HepG2 (cell line): ENCODE data around the gene MTTP. TPM values are rescaled to one million over a fixed set of nuclear protein-coding genes. Genes with fewer than 3 reads are reported as not detected.

Experiments used
- ATAC-seq: fragments of 200-7000 bp; cut with Tn5 transposase; 3 replicates; pipeline ENCODE4 v1.9.1; 2020; ENCODE audit warnings: mild to moderate bottlenecking, moderate library complexity
- BruUV-seq: library from RNA; stranded (reverse); fragments of 400-500 nt; replicated peaks from 2 replicates; lab custom pipeline; 2021; lab: Mats Ljungman, UMichigan
- CTCF ChIA-PET: fragments of 300-600 bp; formaldehyde crosslinking; extraction: SDS; loops from one replicate; lab custom pipeline; 2021; ENCODE audit warnings: low total read pairs, inconsistent platforms, low intra/inter-chr PET ratio; lab: Yijun Ruan, JAX
- POLR2A ChIA-PET: fragments of 350-600 bp; sonication (Branson Sonifier 250); formaldehyde crosslinking; loops from one replicate; lab custom pipeline; 2020; ENCODE audit warnings: antibody characterized with exemption, inconsistent platforms; lab: Yijun Ruan, JAX
- DNase-seq: peaks from one replicate; pipeline ENCODE4 v3.0.0-alpha.2; 2015; ENCODE audit warnings: low spot score
- FAIRE-seq: peaks from 3 replicates; lab custom pipeline; 2011; peaks lifted over from hg19 to GRCh38; lab: Jason Lieb, UNC
- H2AFZ ChIP-seq: one replicate; pipeline ENCODE4 v1.6.1; 2011; ENCODE audit warnings: low read length, inconsistent platforms
- H3K27ac ChIP-seq: fragments of 300-600 bp; 3 replicates; pipeline ENCODE4 v1.8.0; 2011; ENCODE audit warnings: mixed run types, mild to moderate bottlenecking, mixed read lengths, low read length, inconsistent platforms; ENCODE audit not compliant: insufficient read depth; ENCODE audit errors: extremely low read length
- H3K27me3 ChIP-seq, 2 experiments: fragments of 200-600 bp in 1 of 2; 2 replicates in 1 of 2; 3 replicates in 1 of 2; pipeline versions ENCODE4 v1.6.0 to v1.8.0; 2011; ENCODE audit warnings: low read length in 2 of 2, mild to moderate bottlenecking in 2 of 2, moderate library complexity in 2 of 2, inconsistent platforms in 1 of 2; ENCODE audit not compliant: insufficient read depth in 2 of 2, control insufficient read depth in 1 of 2
- H3K36me3 ChIP-seq, 2 experiments: fragments of 200-600 bp in 1 of 2; replicated peaks in 1 of 2; 2 replicates in 1 of 2; 3 replicates in 1 of 2; pipeline versions ENCODE4 v1.5.1 to v1.8.0; 2011; ENCODE audit warnings: low read length in 2 of 2, inconsistent platforms in 1 of 2; ENCODE audit not compliant: insufficient read depth in 2 of 2, control insufficient read depth in 1 of 2
- H3K4me1 ChIP-seq: 2 replicates; pipeline ENCODE4 v1.5.1; 2012; ENCODE audit warnings: low read length, inconsistent platforms; ENCODE audit not compliant: insufficient read depth
- H3K4me2 ChIP-seq: 2 replicates; pipeline ENCODE4 v1.6.0; 2011; ENCODE audit warnings: low read depth, low read length, inconsistent platforms
- H3K4me3 ChIP-seq, 3 experiments: fragments of 200-600 bp in 1 of 3; sonication (generic), shearing (Covaris generic) in 1 of 3; replicated peaks in 1 of 3; 2 replicates each; pipeline ENCODE4 v1.5.1; 2011 to 2016; ENCODE audit warnings: low read length in 3 of 3, inconsistent platforms in 2 of 3, low read depth in 2 of 3, mild to moderate bottlenecking in 2 of 3, control low read depth in 1 of 3, mixed read lengths in 1 of 3; ENCODE audit not compliant: insufficient read depth in 1 of 3
- H3K79me2 ChIP-seq: one replicate; pipeline ENCODE4 v1.6.1; 2011; ENCODE audit warnings: low read length, inconsistent platforms; ENCODE audit not compliant: insufficient read depth
- H3K9ac ChIP-seq: 2 replicates; pipeline ENCODE4 v1.6.0; 2011; ENCODE audit warnings: mild to moderate bottlenecking, low read depth, low read length, inconsistent platforms; ENCODE audit not compliant: insufficient read depth
- H3K9me3 ChIP-seq: 2 replicates; pipeline ENCODE4 v1.5.1; 2012; ENCODE audit warnings: mild to moderate bottlenecking, low read length
- H4K20me1 ChIP-seq: 2 replicates; pipeline ENCODE4 v1.6.0; 2011; ENCODE audit warnings: inconsistent platforms, mild to moderate bottlenecking, low read length, moderate library complexity; ENCODE audit not compliant: insufficient read depth
- ARNTL ChIP-seq: sonication (generic); formaldehyde crosslinking; IDR thresholded peaks from 2 replicates; pipeline ENCODE4 v1.4.0; 2020; ENCODE audit warnings: mild to moderate bottlenecking, missing genetic modification reagents
- ATF1 ChIP-seq: IDR thresholded peaks from 2 replicates; pipeline ENCODE4 v1.6.1; 2016; ENCODE audit warnings: mild to moderate bottlenecking, control low read depth
- DNMT1 ChIP-seq: sonication (generic); formaldehyde crosslinking; IDR thresholded peaks from 2 replicates; pipeline ENCODE4 v1.5.1; 2020; ENCODE audit warnings: mild to moderate bottlenecking, missing genetic modification reagents
- IKZF1 ChIP-seq: fragments of 450-650 bp; IDR thresholded peaks from 2 replicates; pipeline ENCODE4 v1.7.1; 2016
- MAF1 ChIP-seq: sonication (generic); formaldehyde crosslinking; IDR thresholded peaks from 2 replicates; pipeline ENCODE4 v1.5.0; 2020; ENCODE audit warnings: missing genetic modification reagents, borderline replicate concordance
- MATR3 ChIP-seq: sonication (generic); formaldehyde crosslinking; IDR thresholded peaks from 2 replicates; pipeline ENCODE4 v1.4.0; 2020; ENCODE audit warnings: missing genetic modification reagents
- SMAD9 ChIP-seq: sonication (generic); formaldehyde crosslinking; IDR thresholded peaks from 2 replicates; pipeline ENCODE4 v1.5.1; 2020; ENCODE audit warnings: mild to moderate bottlenecking, missing genetic modification reagents
- SPEN ChIP-seq: sonication (generic); formaldehyde crosslinking; IDR thresholded peaks from 2 replicates; pipeline ENCODE4 v1.5.1; 2020; ENCODE audit warnings: low read depth, mild to moderate bottlenecking, missing genetic modification reagents
- TARDBP ChIP-seq: sonication (generic); formaldehyde crosslinking; IDR thresholded peaks from 2 replicates; pipeline ENCODE4 v1.8.0; 2022; ENCODE audit warnings: mild to moderate bottlenecking, missing genetic modification reagents
- ZHX2 ChIP-seq, 2 experiments: sonication (generic) in 1 of 2; formaldehyde crosslinking in 1 of 2; IDR thresholded peaks; 2 replicates each; pipeline versions ENCODE4 v1.6.1 to v1.9.0; 2014 to 2022; ENCODE audit warnings: antibody characterized with exemption in 1 of 2, borderline replicate concordance in 1 of 2, inconsistent platforms in 1 of 2, low read depth in 1 of 2, missing genetic modification reagents in 1 of 2
- WGBS: methylation state at CpG from one replicate; pipeline ENCODE4 v1.1.6; 2017; ENCODE audit warnings: low lambda C conversion rate; 5-methylcytosine and 5-hydroxymethylcytosine counted together
- in situ Hi-C: cut with HindIII; loops from 2 replicates; pipeline ENCODE4 v1.10.0; 2017; ENCODE audit warnings: low pct_unique_long_range_greater_than_20kb; ENCODE audit not compliant: extremely low pct_ligation_motif_present
- intact Hi-C: fragments of 100-400 bp; cut with micrococcal nuclease; formaldehyde crosslinking; loops from one replicate; pipeline ENCODE4 v1.10.0; 2022; ENCODE audit not compliant: unreplicated experiment
- polyA plus RNA-seq, 8 experiments: library from polyadenylated mRNA; depleted of rRNA in 3 of 8; stranded (reverse) in 7 of 8; unstranded in 1 of 8; fragments of >200 nt; fragmentation: Illumina TruSeq in 4 of 8; extraction: Trizol in 4 of 8; gene quantifications; 2 replicates each; pipeline versions ENCODE4 v1.2.1 to v1.2.3, GENCODE V29; 2011 to 2016; ENCODE audit warnings: low read depth in 4 of 8, missing spikeins in 1 of 8, mixed read lengths in 1 of 8; ENCODE audit not compliant: insufficient read depth in 1 of 8
- total RNA-seq, 5 experiments: library from RNA; depleted of rRNA; stranded (reverse); fragments of >200 nt; fragmentation: Illumina TruSeq; extraction: Trizol; gene quantifications; 2 replicates each; pipeline ENCODE4 v1.2.3, GENCODE V29; 2016; ENCODE audit warnings: low read depth in 1 of 5

MTTP gene
- total and polyA plus RNA-seq, 2 of the 13 experiments (the other 11 are each of a cell fraction or from before 2014, with no cell fraction given): 84.7 to 102 TPM

- no peak overlapping the region for H3K9ac ChIP-seq
- H3K4me3 ChIP-seq: no peak overlapping the region
- FAIRE-seq (no peak), ATAC-seq (no peak), DNase-seq (no peak)
- peaks cover 7 to 60% of the 10 kb centered on the region in 2 experiments for H3K36me3 ChIP-seq
- H4K20me1 ChIP-seq: no peaks in the 10 kb centered on the region
- H3K27ac ChIP-seq: no peak overlapping the region
- ChIA-PET CTCF (no interaction called here), POLR2A (no interaction called here)
- H3K79me2 ChIP-seq: peaks cover 6% of the 10 kb centered on the region
- H3K27me3 ChIP-seq: no peaks in the 10 kb centered on the region; a peak in 1 of 5 replicates
- no TSS peak for BruUV-seq
- intact Hi-C loops: no loop called here
- H3K9me3 ChIP-seq: no peaks in the 10 kb centered on the region
- H2AFZ ChIP-seq: no peak overlapping the region
- 97% methylated on average over 1 of the region's 1 CpG for WGBS
- in situ Hi-C loops: no loop called here
- no peaks in the 10 kb centered on the region for H3K4me1 ChIP-seq
- H3K4me2 ChIP-seq: no peak overlapping the region
- TF ChIP-seq MATR3 (CRISPR knock-in tag) (no peak), SMAD9 (CRISPR knock-in tag) (no peak), ATF1 (CRISPR knock-in tag) (no peak), ZHX2 (IDR thresholded peaks at IDR 0.05; ENCODE audit: low read depth) (no peak), ZHX2 (CRISPR knock-in tag; IDR thresholded peaks at IDR 0.05; ENCODE audit: borderline replicate concordance) (no peak), ARNTL (no peak), IKZF1 (no peak), SPEN (CRISPR knock-in tag) (no peak), MAF1 (CRISPR knock-in tag) (no peak), TARDBP (CRISPR knock-in tag) (no peak), DNMT1 (CRISPR knock-in tag) (no peak)
- TF ChIP-seq, all 625 proteins: peak for 0
Observed at GRCh38 chr4:99585516-99585915, 10.9 kb downstream of the MTTP start.
